Hindlimb muscle (tissue), 1 donor: ENCODE results near the gene VPS13D. TPM values are rescaled to one million over a fixed set of nuclear protein-coding genes. Genes with fewer than 3 reads are reported as not detected.
"Not testable (repeated sequence)": the region's sequence is repeated elsewhere in the genome, so short reads cannot be mapped to it uniquely, and the experiment has no call there.

Source experiments
- DNase-seq: peaks from one replicate; pipeline ENCODE4 v3.0.0-alpha.2; 2013
- polyA plus RNA-seq: library from polyadenylated mRNA; unstranded; fragments of 120-200 nt; gene quantifications from one replicate; pipeline ENCODE4 v1.2.1, GENCODE V29; 2013; ENCODE audit not compliant: insufficient read length

The VPS13D gene
- polyA plus RNA-seq, 1 donor, result 17.8 TPM

- DNase-seq, result no peak
These were observed 269.9 kb downstream of the VPS13D start for GRCh38 chr1:12499539-12500240.

GRCh38 chr1:12501661-12502060, 271.8 kb downstream of the VPS13D start:
- DNase-seq, result no peak

GRCh38 chr1:12502336-12503109, 272.7 kb downstream of the VPS13D start:
- DNase-seq, result no peak

- no peak for DNase-seq
These were observed 273.9 kb downstream of the VPS13D start for GRCh38 chr1:12503709-12504108.

- no peak for DNase-seq
These were observed 274.8 kb downstream of the VPS13D start for GRCh38 chr1:12504601-12505000.

- no peak for DNase-seq
These were observed 275.4 kb downstream of the VPS13D start for GRCh38 chr1:12505231-12505630.

GRCh38 chr1:12505639-12506280, 275.9 kb downstream of the VPS13D start:
- DNase-seq, result no peak

- DNase-seq, result no peak
These were observed 276.8 kb downstream of the VPS13D start for GRCh38 chr1:12506281-12507280.

GRCh38 chr1:12507631-12508030, 277.8 kb downstream of the VPS13D start:
- DNase-seq, result no peak

- DNase-seq, result no peak
These were observed 279.0 kb downstream of the VPS13D start for GRCh38 chr1:12508849-12509248.

GRCh38 chr1:12511128-12511484, 281.3 kb downstream of the VPS13D start:
- DNase-seq, result no peak

- no peak for DNase-seq
These were observed 282.0 kb downstream of the VPS13D start for GRCh38 chr1:12511516-12512468.

- DNase-seq, result no peak
These were observed 283.4 kb downstream of the VPS13D start for GRCh38 chr1:12513181-12513580.

GRCh38 chr1:12514590-12514989, 284.8 kb downstream of the VPS13D start:
- DNase-seq, result no peak

- DNase-seq, result no peak
These were observed 285.4 kb downstream of the VPS13D start for GRCh38 chr1:12515234-12515633.

- DNase-seq, result no peak
These were observed 286.9 kb downstream of the VPS13D start for GRCh38 chr1:12516741-12517140.

GRCh38 chr1:12518931-12519692, 289.3 kb downstream of the VPS13D start:
- peak; percentile 47 for DNase-seq

GRCh38 chr1:12519693-12520364, 290.0 kb downstream of the VPS13D start:
- no peak for DNase-seq

- no peak for DNase-seq
These were observed 291.3 kb downstream of the VPS13D start for GRCh38 chr1:12521096-12521495.

- not testable (repeated sequence) for DNase-seq
These were observed 292.9 kb downstream of the VPS13D start for GRCh38 chr1:12522780-12523179.
